ENCODE results near the gene KRTAP5-8. TPM values are rescaled to one million over a fixed set of nuclear protein-coding genes. Genes with fewer than 3 reads are reported as not detected.

The KRTAP5-8 gene
- total RNA-seq, 1 experiment from 2014 or later: not detected

DNA sequence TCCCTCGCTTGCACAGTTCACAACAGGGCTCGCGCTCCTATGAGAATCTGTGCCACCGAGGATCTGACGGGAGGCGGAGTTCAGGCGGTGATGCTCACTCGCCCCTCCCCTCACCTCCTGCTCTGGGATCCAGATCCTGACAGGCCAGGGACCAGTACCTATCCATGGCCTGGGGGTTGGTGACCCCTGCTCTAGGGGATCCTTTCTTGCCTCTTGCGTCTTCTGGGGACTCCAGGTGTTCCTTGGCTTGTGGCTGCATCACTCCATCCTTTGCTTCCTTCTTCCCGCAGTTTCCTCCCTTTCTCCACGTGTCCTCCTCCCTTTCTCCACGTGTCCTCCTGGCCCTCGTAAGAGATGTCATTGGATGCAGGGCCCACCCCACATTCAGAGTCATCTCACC, 41.4 kb upstream of the KRTAP5-8 start:
- H3K27me3 Mint-ChIP-seq (ENCODE audit: insufficient read depth, unreplicated experiment): no peaks in the 10 kb centered on the region
- POLR2A ChIA-PET: no interaction called here
- intact Hi-C loops (cut with micrococcal nuclease): no loop called here
- H3K4me1 Mint-ChIP-seq (ENCODE audit: insufficient read depth, unreplicated experiment): no peaks in the 10 kb centered on the region
- no peak overlapping the region for H3K27ac Mint-ChIP-seq (ENCODE audit: low read depth, unreplicated experiment)
- DNase-seq (ENCODE audit: unreplicated experiment): no peak
- peaks cover 67% of the 10 kb centered on the region for H3K36me3 Mint-ChIP-seq (ENCODE audit: insufficient read depth, unreplicated experiment)
- BruUV-seq (replicated peaks): no TSS peak
- no peak for TF ChIP-seq CTCF (IDR thresholded peaks at IDR 0.05; ENCODE audit: unreplicated experiment)
- no peak overlapping the region for H3K4me3 Mint-ChIP-seq (ENCODE audit: unreplicated experiment)
- CTCF ChIA-PET: no interaction called here
- no peaks in the 10 kb centered on the region for H3K9me3 Mint-ChIP-seq (ENCODE audit: unreplicated experiment)

DNA sequence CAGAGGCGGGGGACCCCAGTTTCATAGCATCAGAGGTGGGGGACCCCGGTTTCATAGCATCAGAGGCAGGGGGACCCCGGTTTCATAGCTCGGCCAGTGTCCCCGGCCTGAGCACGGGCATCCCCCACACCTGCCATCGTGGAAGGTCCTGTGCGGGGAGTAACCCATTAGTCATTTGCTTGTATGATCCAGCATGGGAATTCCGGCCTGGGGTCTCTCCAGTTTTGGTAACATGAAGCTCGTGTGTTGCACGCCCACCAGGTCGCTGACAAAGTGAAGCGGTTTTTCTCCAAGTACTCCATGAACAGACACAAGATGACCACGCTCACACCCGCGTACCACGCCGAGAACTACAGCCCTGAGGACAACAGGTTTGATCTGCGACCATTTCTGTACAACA, 39.7 kb upstream of the KRTAP5-8 start:
- ChIA-PET CTCF (interaction anchor here (0.6 kb wide), 2 partner anchors 8 to 47 kb away, joined by 3 to 5 read pairs; no protein-coding TSS in a partner anchor), POLR2A (no interaction called here)
- Mint-ChIP-seq H3K27ac (ENCODE audit: low read depth, unreplicated experiment) (no peak overlapping the region), H3K4me3 (ENCODE audit: unreplicated experiment) (no peak overlapping the region), H3K9me3 (ENCODE audit: unreplicated experiment) (no peaks in the 10 kb centered on the region), H3K4me1 (ENCODE audit: insufficient read depth, unreplicated experiment) (no peaks in the 10 kb centered on the region), H3K36me3 (ENCODE audit: insufficient read depth, unreplicated experiment) (peaks cover 64% of the 10 kb centered on the region), H3K27me3 (ENCODE audit: insufficient read depth, unreplicated experiment) (no peaks in the 10 kb centered on the region)
- no peak for TF ChIP-seq CTCF (IDR thresholded peaks at IDR 0.05; ENCODE audit: unreplicated experiment)
- no TSS peak for BruUV-seq (replicated peaks)
- no peak for DNase-seq (ENCODE audit: unreplicated experiment)
- intact Hi-C loops (cut with micrococcal nuclease): no loop called here

GRCh38 chr11:71499125-71499524, 38.7 kb upstream of the KRTAP5-8 start:
- Mint-ChIP-seq H3K27ac (ENCODE audit: low read depth, unreplicated experiment) (no peak overlapping the region), H3K4me1 (ENCODE audit: insufficient read depth, unreplicated experiment) (no peaks in the 10 kb centered on the region), H3K36me3 (ENCODE audit: insufficient read depth, unreplicated experiment) (peaks cover 64% of the 10 kb centered on the region), H3K9me3 (ENCODE audit: unreplicated experiment) (no peaks in the 10 kb centered on the region), H3K27me3 (ENCODE audit: insufficient read depth, unreplicated experiment) (no peaks in the 10 kb centered on the region), H3K4me3 (ENCODE audit: unreplicated experiment) (no peak overlapping the region)
- POLR2A ChIA-PET: no interaction called here
- no peak for DNase-seq (ENCODE audit: unreplicated experiment)
- TF ChIP-seq CTCF (IDR thresholded peaks at IDR 0.05; ENCODE audit: unreplicated experiment): no peak
- intact Hi-C loops (cut with micrococcal nuclease): no loop called here
- CTCF ChIA-PET: no interaction called here
- no TSS peak for BruUV-seq (replicated peaks)

GRCh38 chr11:71499546-71499945, 38.3 kb upstream of the KRTAP5-8 start:
- ChIA-PET CTCF (no interaction called here), POLR2A (no interaction called here)
- DNase-seq (ENCODE audit: unreplicated experiment): no peak
- H3K4me1 Mint-ChIP-seq (ENCODE audit: insufficient read depth, unreplicated experiment): no peaks in the 10 kb centered on the region
- no peaks in the 10 kb centered on the region for H3K27me3 Mint-ChIP-seq (ENCODE audit: insufficient read depth, unreplicated experiment)
- H3K9me3 Mint-ChIP-seq (ENCODE audit: unreplicated experiment): no peaks in the 10 kb centered on the region
- H3K36me3 Mint-ChIP-seq (ENCODE audit: insufficient read depth, unreplicated experiment): peaks cover 60% of the 10 kb centered on the region
- intact Hi-C loops (cut with micrococcal nuclease): no loop called here
- TF ChIP-seq CTCF (IDR thresholded peaks at IDR 0.05; ENCODE audit: unreplicated experiment): no peak
- BruUV-seq (replicated peaks): no TSS peak
- H3K4me3 Mint-ChIP-seq (ENCODE audit: unreplicated experiment): no peak overlapping the region
- H3K27ac Mint-ChIP-seq (ENCODE audit: low read depth, unreplicated experiment): no peak overlapping the region

All from MCF 10A (cell line).